Measurements from ENCODE around the gene GPX3. TPM values are rescaled to one million over a fixed set of nuclear protein-coding genes. Genes with fewer than 3 reads are reported as not detected.

The GPX3 gene
- total RNA-seq, 1 experiment from 2014 or later, result 20.4 TPM

- H2BK20ac ChIP-seq (ENCODE audit: low read depth, low read length, poor library complexity, severe bottlenecking), result no peak overlapping the region
- no peak overlapping the region for H2BK12ac ChIP-seq (ENCODE audit: insufficient read length, low read depth, low read length)
- H4K5ac ChIP-seq (ENCODE audit: insufficient read length, low read depth, low read length), result no peak overlapping the region
- H3K4me1 ChIP-seq (ENCODE audit: insufficient read depth, low read length), result no peaks in the 10 kb centered on the region
- no peak overlapping the region for H3T11ph ChIP-seq (ENCODE audit: low read length)
- H3K9ac ChIP-seq (ENCODE audit: extremely low read depth, insufficient read length, low read length), result no peak overlapping the region
- no peak overlapping the region for H2BK5ac ChIP-seq (ENCODE audit: insufficient read length, low read length)
- H4K8ac ChIP-seq (replicated peaks; ENCODE audit: insufficient read length, low read depth, low read length), result no peak overlapping the region
- no peak overlapping the region for H2AK5ac ChIP-seq (ENCODE audit: insufficient read length, low read length)
- no peaks in the 10 kb centered on the region for H3K79me1 ChIP-seq (ENCODE audit: insufficient read depth, low read depth, low read length, poor library complexity, severe bottlenecking)
- H3K79me2 ChIP-seq (ENCODE audit: insufficient read depth, low read length), result no peaks in the 10 kb centered on the region
- Mint-ChIP-seq H3K4me1 (peaks cover 0 to 3% of the 10 kb centered on the region in 2 experiments; a peak in 1 of 4 replicates), H3K36me3 (ENCODE audit: insufficient read depth in 1 of 3, low read depth in 3 of 3) (peaks cover 0 to 5% (median 0%) of the 10 kb centered on the region in 3 experiments; a peak in 4 of 7 replicates), H3K4me3 (no peak overlapping the region), H3K27ac (no peak overlapping the region), H3K27me3 (ENCODE audit: low read depth) (peaks cover 4% of the 10 kb centered on the region), H3K9me3 (peaks cover 8 to 28% of the 10 kb centered on the region in 2 experiments; a peak in 4 of 5 replicates)
- H3K18ac ChIP-seq (ENCODE audit: insufficient read length, low read depth, low read length), result no peak overlapping the region
- no peak overlapping the region for H3K56ac ChIP-seq (ENCODE audit: insufficient read length, low read depth, low read length)
- no peak overlapping the region for H2BK15ac ChIP-seq (ENCODE audit: low read depth, low read length)
- no peak for DNase-seq
- H4K20me1 ChIP-seq (ENCODE audit: control insufficient read depth, insufficient read depth, insufficient read length), result no peaks in the 10 kb centered on the region
- TF ChIP-seq CTCF (conservative IDR thresholded peaks at IDR 0.05), result no peak
- H2BK120ac ChIP-seq (ENCODE audit: low read depth, low read length, poor library complexity, severe bottlenecking), result no peak overlapping the region
- H3K27me3 ChIP-seq (ENCODE audit: insufficient read depth, low read length), result no peaks in the 10 kb centered on the region
- no CpG with 5 or more reads among the region's 3 CpGs for WGBS (ENCODE audit: extremely low coverage, insufficient read length, low lambda C conversion rate)
- no peak overlapping the region for H4K91ac ChIP-seq (ENCODE audit: insufficient read length, low read depth, low read length)
- no peak overlapping the region for H3K4ac ChIP-seq (ENCODE audit: low read depth, low read length)
- H3K4me2 ChIP-seq (ENCODE audit: insufficient read depth, insufficient read length, low read length), result no peak overlapping the region
- no peak overlapping the region for H3K23ac ChIP-seq (ENCODE audit: insufficient read length, low read depth, low read length)
- no peak overlapping the region for H3K14ac ChIP-seq (ENCODE audit: insufficient read depth, low read length)
- no peak overlapping the region for H2AFZ ChIP-seq (ENCODE audit: low read length)
- H3K9me3 ChIP-seq (ENCODE audit: control insufficient read depth, low read depth, low read length), result peaks cover under 1% of the 10 kb centered on the region
- no peak overlapping the region for H3K27ac ChIP-seq (ENCODE audit: insufficient read length, low read depth, low read length)
- no peaks in the 10 kb centered on the region for H3K23me2 ChIP-seq (ENCODE audit: insufficient read length, low read depth, low read length, poor library complexity, severe bottlenecking)
These were observed 32.6 kb upstream of the GPX3 start for GRCh38 chr5:150987746-150988145.

All from H9 (cell line).